ENCODE data around the gene CCDC47.
"Not testable (repeated sequence)": the region's sequence is repeated elsewhere in the genome, so short reads cannot be mapped to it uniquely, and the experiment has no call there.

Gene CCDC47

GRCh38 chr17:63758428-63758827 is 15.0 kb downstream of the CCDC47 start:
- Histone ChIP-seq H3K27ac (ENCODE audit: low read depth, low read length) (no peak overlapping the region), H3K27me3 (ENCODE audit: control insufficient read depth in 1 of 2, insufficient read depth in 2 of 2, low read length in 2 of 2) (no peaks in the 10 kb centered on the region), H3K4me3 (ENCODE audit: low read depth in 1 of 2, low read length in 2 of 2) (no peak overlapping the region), H3K9me3 (ENCODE audit: low read length) (no peaks in the 10 kb centered on the region), H3K9ac (ENCODE audit: low read length) (no peak overlapping the region), H3K36me3 (ENCODE audit: insufficient read depth, low read length) (peaks cover 59% of the 10 kb centered on the region), H3K4me1 (ENCODE audit: insufficient read depth, low read length) (no peaks in the 10 kb centered on the region)

GRCh38 chr17:63754046-63754445 is 19.4 kb downstream of the CCDC47 start:
- H3K9ac ChIP-seq (ENCODE audit: low read length): no peak overlapping the region
- H3K27me3 ChIP-seq (ENCODE audit: control insufficient read depth in 1 of 2, insufficient read depth in 2 of 2, low read length in 2 of 2): no peaks in the 10 kb centered on the region
- H3K4me3 ChIP-seq (ENCODE audit: low read depth in 1 of 2, low read length in 2 of 2): no peak overlapping the region
- no peaks in the 10 kb centered on the region for H3K4me1 ChIP-seq (ENCODE audit: insufficient read depth, low read length)
- no peak overlapping the region for H3K27ac ChIP-seq (ENCODE audit: low read depth, low read length)
- H3K36me3 ChIP-seq (ENCODE audit: insufficient read depth, low read length): peaks cover 53% of the 10 kb centered on the region
- H3K9me3 ChIP-seq (ENCODE audit: low read length): no peaks in the 10 kb centered on the region

GRCh38 chr17:63753215-63753614 is 20.2 kb downstream of the CCDC47 start:
- H3K27ac ChIP-seq (ENCODE audit: low read depth, low read length): no peak overlapping the region
- H3K9ac ChIP-seq (ENCODE audit: low read length): no peak overlapping the region
- peaks cover 53% of the 10 kb centered on the region for H3K36me3 ChIP-seq (ENCODE audit: insufficient read depth, low read length)

GRCh38 chr17:63752707-63753106 is 20.7 kb downstream of the CCDC47 start:
- no peak overlapping the region for H3K27ac ChIP-seq (ENCODE audit: low read depth, low read length)
- peaks cover 48% of the 10 kb centered on the region for H3K36me3 ChIP-seq (ENCODE audit: insufficient read depth, low read length)

More at GRCh38 chr17:63753215-63753614, 20.2 kb downstream of the CCDC47 start:
- Histone ChIP-seq H3K4me1 (ENCODE audit: insufficient read depth, low read length) (no peaks in the 10 kb centered on the region), H3K27me3 (ENCODE audit: control insufficient read depth in 1 of 2, insufficient read depth in 2 of 2, low read length in 2 of 2) (no peaks in the 10 kb centered on the region), H3K9me3 (ENCODE audit: low read length) (no peaks in the 10 kb centered on the region), H3K4me3 (ENCODE audit: low read depth in 1 of 2, low read length in 2 of 2) (no peak overlapping the region)

GRCh38 chr17:63751806-63752205 is 21.6 kb downstream of the CCDC47 start:
- no peaks in the 10 kb centered on the region for H3K9me3 ChIP-seq (ENCODE audit: low read length)
- H3K36me3 ChIP-seq (ENCODE audit: insufficient read depth, low read length): peaks cover 43% of the 10 kb centered on the region
- H3K9ac ChIP-seq (ENCODE audit: low read length): no peak overlapping the region
- H3K4me3 ChIP-seq (ENCODE audit: low read depth in 1 of 2, low read length in 2 of 2): no peak overlapping the region
- H3K27me3 ChIP-seq (ENCODE audit: control insufficient read depth in 1 of 2, insufficient read depth in 2 of 2, low read length in 2 of 2): no peaks in the 10 kb centered on the region
- no peak overlapping the region for H3K27ac ChIP-seq (ENCODE audit: low read depth, low read length)
- H3K4me1 ChIP-seq (ENCODE audit: insufficient read depth, low read length): no peaks in the 10 kb centered on the region

More at GRCh38 chr17:63752707-63753106, 20.7 kb downstream of the CCDC47 start:
- H3K9me3 ChIP-seq (ENCODE audit: low read length): no peaks in the 10 kb centered on the region
- no peaks in the 10 kb centered on the region for H3K4me1 ChIP-seq (ENCODE audit: insufficient read depth, low read length)
- H3K9ac ChIP-seq (ENCODE audit: low read length): no peak overlapping the region
- no peak overlapping the region for H3K4me3 ChIP-seq (ENCODE audit: low read depth in 1 of 2, low read length in 2 of 2)
- H3K27me3 ChIP-seq (ENCODE audit: control insufficient read depth in 1 of 2, insufficient read depth in 2 of 2, low read length in 2 of 2): no peaks in the 10 kb centered on the region

- H3K9me3 ChIP-seq (ENCODE audit: low read length): no peaks in the 10 kb centered on the region
- H3K4me1 ChIP-seq (ENCODE audit: insufficient read depth, low read length): peaks cover 8% of the 10 kb centered on the region
- H3K27me3 ChIP-seq (ENCODE audit: control insufficient read depth in 1 of 2, insufficient read depth in 2 of 2, low read length in 2 of 2): no peaks in the 10 kb centered on the region
- H3K9ac ChIP-seq (ENCODE audit: low read length): peak within 1 kb of the TSS; percentile 77
- peak within 1 kb of the TSS; percentile 94 for H3K27ac ChIP-seq (ENCODE audit: low read depth, low read length)
- H3K36me3 ChIP-seq (ENCODE audit: insufficient read depth, low read length): peaks cover 9% of the 10 kb centered on the region
- H3K4me3 ChIP-seq (ENCODE audit: low read depth in 1 of 2, low read length in 2 of 2): peak within 1 kb of the TSS; percentile 65 to 81
Observed at GRCh38 chr17:63741408-63742173, 31.8 kb downstream of the CCDC47 start, which contains the start of gene STRADA. Gene STRADA, minus strand, starts transcription at chr17:63741799. Its CDS starts 13,430 bp downstream, at chr17:63728369.

- Histone ChIP-seq H3K27ac (ENCODE audit: low read depth, low read length) (peak overlapping the region; percentile 94), H3K9me3 (ENCODE audit: low read length) (no peaks in the 10 kb centered on the region), H3K4me1 (ENCODE audit: insufficient read depth, low read length) (peaks cover 8% of the 10 kb centered on the region), H3K27me3 (ENCODE audit: control insufficient read depth in 1 of 2, insufficient read depth in 2 of 2, low read length in 2 of 2) (no peaks in the 10 kb centered on the region), H3K9ac (ENCODE audit: low read length) (peak overlapping the region; percentile 77), H3K36me3 (ENCODE audit: insufficient read depth, low read length) (peaks cover 6% of the 10 kb centered on the region), H3K4me3 (ENCODE audit: low read depth in 1 of 2, low read length in 2 of 2) (peak overlapping the region; percentile 65 to 81)
Observed at GRCh38 chr17:63741143-63741407, 32.3 kb downstream of the CCDC47 start.

- Histone ChIP-seq H3K4me1 (ENCODE audit: insufficient read depth, low read length) (peaks cover 8% of the 10 kb centered on the region), H3K9ac (ENCODE audit: low read length) (peak overlapping the region; percentile 77), H3K4me3 (ENCODE audit: low read depth in 1 of 2, low read length in 2 of 2) (peak overlapping the region; percentile 65 to 81), H3K27me3 (ENCODE audit: control insufficient read depth in 1 of 2, insufficient read depth in 2 of 2, low read length in 2 of 2) (no peaks in the 10 kb centered on the region), H3K9me3 (ENCODE audit: low read length) (no peaks in the 10 kb centered on the region), H3K27ac (ENCODE audit: low read depth, low read length) (peak overlapping the region; percentile 94), H3K36me3 (ENCODE audit: insufficient read depth, low read length) (peaks cover 2% of the 10 kb centered on the region)
Observed at GRCh38 chr17:63740464-63741142, 32.8 kb downstream of the CCDC47 start.

- peaks cover 3% of the 10 kb centered on the region for H3K4me1 ChIP-seq (ENCODE audit: insufficient read depth, low read length)
- H3K9ac ChIP-seq (ENCODE audit: low read length): no peak overlapping the region
- no peaks in the 10 kb centered on the region for H3K9me3 ChIP-seq (ENCODE audit: low read length)
- H3K4me3 ChIP-seq (ENCODE audit: low read depth in 1 of 2, low read length in 2 of 2): no peak overlapping the region
- no peaks in the 10 kb centered on the region for H3K27me3 ChIP-seq (ENCODE audit: control insufficient read depth in 1 of 2, insufficient read depth in 2 of 2, low read length in 2 of 2)
- H3K27ac ChIP-seq (ENCODE audit: low read depth, low read length): no peak overlapping the region
- no peaks in the 10 kb centered on the region for H3K36me3 ChIP-seq (ENCODE audit: insufficient read depth, low read length)
Observed at GRCh38 chr17:63735691-63736090, 37.7 kb downstream of the CCDC47 start.

- H3K9me3 ChIP-seq (ENCODE audit: low read length): no peaks in the 10 kb centered on the region
- peaks cover 13% of the 10 kb centered on the region for H3K36me3 ChIP-seq (ENCODE audit: insufficient read depth, low read length)
- H3K4me3 ChIP-seq (ENCODE audit: low read depth in 1 of 2, low read length in 2 of 2): no peak overlapping the region
- no peaks in the 10 kb centered on the region for H3K4me1 ChIP-seq (ENCODE audit: insufficient read depth, low read length)
- H3K9ac ChIP-seq (ENCODE audit: low read length): no peak overlapping the region
- no peaks in the 10 kb centered on the region for H3K27me3 ChIP-seq (ENCODE audit: control insufficient read depth in 1 of 2, insufficient read depth in 2 of 2, low read length in 2 of 2)
- no peak overlapping the region for H3K27ac ChIP-seq (ENCODE audit: low read depth, low read length)
Observed at GRCh38 chr17:63722403-63722802, 51.0 kb downstream of the CCDC47 start.

- not testable (repeated sequence) for H3K27ac ChIP-seq (ENCODE audit: low read depth, low read length)
- peaks cover 18% of the 10 kb centered on the region for H3K36me3 ChIP-seq (ENCODE audit: insufficient read depth, low read length)
Observed at GRCh38 chr17:63720194-63720593, 53.2 kb downstream of the CCDC47 start.

More at GRCh38 chr17:63720194-63720593, 53.2 kb downstream of the CCDC47 start:
- H3K27me3 ChIP-seq (ENCODE audit: control insufficient read depth in 1 of 2, insufficient read depth in 2 of 2, low read length in 2 of 2); H3K9ac ChIP-seq (ENCODE audit: low read length); H3K9me3 ChIP-seq (ENCODE audit: low read length); H3K4me1 ChIP-seq (ENCODE audit: insufficient read depth, low read length); H3K4me3 ChIP-seq (ENCODE audit: low read depth in 1 of 2, low read length in 2 of 2): not testable (repeated sequence)
